Posterior cingulate gyrus (tissue), 11 donors: Measurements from ENCODE around the gene OLFM4.

ENCODE experiments used
- DNase-seq, 10 donors: peaks; one replicate each; pipeline versions ENCODE4 v3.0.0 to v3.0.0-alpha.2; 2020 to 2021; ENCODE audit warnings: mixed read lengths in 3 of 10
- intact Hi-C: fragments of 100-400 bp; cut with DNase I; formaldehyde crosslinking; loops from one replicate; pipeline ENCODE4 v1.15.1; 2023

OLFM4 gene

GRCh38 chr13:53028637-53029203, at the start of gene OLFM4:
Gene OLFM4, plus strand, starts transcription at chr13:53028813. Its CDS starts 24 bp downstream, at chr13:53028837.
- peak in 1 of 10 donors; percentile 59 for DNase-seq
- intact Hi-C loops = no loop called here

- intact Hi-C loops = no loop called here
Measured at GRCh38 chr13:52978989-52979388, 49.6 kb upstream of the OLFM4 start.

GRCh38 chr13:52980695-52981094, 47.9 kb upstream of the OLFM4 start:
- no peak for DNase-seq
- intact Hi-C loops = no loop called here

More at GRCh38 chr13:52978989-52979388, 49.6 kb upstream of the OLFM4 start:
- DNase-seq = no peak

- intact Hi-C loops = no loop called here
- no peak for DNase-seq
Measured at GRCh38 chr13:52983836-52984235, 44.8 kb upstream of the OLFM4 start.

- DNase-seq = no peak
- intact Hi-C loops = no loop called here
Measured at GRCh38 chr13:52984881-52985363, 43.7 kb upstream of the OLFM4 start.

- DNase-seq = no peak
Measured at GRCh38 chr13:52991344-52992020, 37.1 kb upstream of the OLFM4 start.

GRCh38 chr13:52992110-52992509, 36.5 kb upstream of the OLFM4 start:
- intact Hi-C loops = no loop called here
- DNase-seq = no peak

More at GRCh38 chr13:52991344-52992020, 37.1 kb upstream of the OLFM4 start:
- intact Hi-C loops = no loop called here

GRCh38 chr13:52994051-52994450, 34.6 kb upstream of the OLFM4 start:
- intact Hi-C loops = no loop called here

GRCh38 chr13:52994865-52995264, 33.7 kb upstream of the OLFM4 start:
- intact Hi-C loops = no loop called here
- no peak for DNase-seq

More at GRCh38 chr13:52994051-52994450, 34.6 kb upstream of the OLFM4 start:
- DNase-seq = no peak

GRCh38 chr13:52995946-52996345, 32.7 kb upstream of the OLFM4 start:
- intact Hi-C loops = no loop called here
- no peak for DNase-seq

- intact Hi-C loops = no loop called here
- DNase-seq = no peak
Measured at GRCh38 chr13:52997951-52998876, 30.4 kb upstream of the OLFM4 start.

- DNase-seq = no peak
- intact Hi-C loops = no loop called here
Measured at GRCh38 chr13:52999093-52999696, 29.4 kb upstream of the OLFM4 start.

- intact Hi-C loops = no loop called here
- DNase-seq = no peak
Measured at GRCh38 chr13:53001444-53002225, 27.0 kb upstream of the OLFM4 start.

- intact Hi-C loops = no loop called here
- DNase-seq = no peak
Measured at GRCh38 chr13:53004573-53004972, 24.0 kb upstream of the OLFM4 start.

GRCh38 chr13:53005626-53006025, 23.0 kb upstream of the OLFM4 start:
- no peak for DNase-seq
- intact Hi-C loops = no loop called here

- intact Hi-C loops = no loop called here
- no peak for DNase-seq
Measured at GRCh38 chr13:53007872-53008271, 20.7 kb upstream of the OLFM4 start.

GRCh38 chr13:53010374-53011105, 18.1 kb upstream of the OLFM4 start:
- DNase-seq = no peak
- intact Hi-C loops = no loop called here

GRCh38 chr13:53012707-53013106, 15.9 kb upstream of the OLFM4 start:
- intact Hi-C loops = no loop called here
- no peak for DNase-seq

GRCh38 chr13:53013113-53013512, 15.5 kb upstream of the OLFM4 start:
- intact Hi-C loops = no loop called here
- no peak for DNase-seq
